ENCODE results near the gene HDC.

The HDC gene

GRCh38 chr15:50227076-50227475, 38.5 kb downstream of the HDC start:
- no peak for TF ChIP-seq CTCF (conservative IDR thresholded peaks at IDR 0.05)
- no peak overlapping the region for H3K27ac ChIP-seq

GRCh38 chr15:50225938-50226337, 39.6 kb downstream of the HDC start:
- no peak for TF ChIP-seq CTCF (conservative IDR thresholded peaks at IDR 0.05)

GRCh38 chr15:50225057-50225456, 40.5 kb downstream of the HDC start:
- no peak for TF ChIP-seq CTCF (conservative IDR thresholded peaks at IDR 0.05)
- no peak overlapping the region for H3K27ac ChIP-seq

More at GRCh38 chr15:50225938-50226337, 39.6 kb downstream of the HDC start:
- H3K27ac ChIP-seq: no peak overlapping the region

- no peak for TF ChIP-seq CTCF (conservative IDR thresholded peaks at IDR 0.05)
- H3K27ac ChIP-seq: no peak overlapping the region
These were observed 40.9 kb downstream of the HDC start for GRCh38 chr15:50224606-50225005.

- no peak for TF ChIP-seq CTCF (conservative IDR thresholded peaks at IDR 0.05)
- no peak overlapping the region for H3K27ac ChIP-seq
These were observed 43.3 kb downstream of the HDC start for GRCh38 chr15:50222181-50222580.

- no peak for TF ChIP-seq CTCF (conservative IDR thresholded peaks at IDR 0.05)
- H3K27ac ChIP-seq: no peak overlapping the region
These were observed 45.7 kb downstream of the HDC start for GRCh38 chr15:50219820-50220219.

- no peak overlapping the region for H3K27ac ChIP-seq
- no peak for TF ChIP-seq CTCF (conservative IDR thresholded peaks at IDR 0.05)
These were observed 46.8 kb downstream of the HDC start for GRCh38 chr15:50218691-50219090.

- TF ChIP-seq CTCF (conservative IDR thresholded peaks at IDR 0.05): no peak
- no peak overlapping the region for H3K27ac ChIP-seq
These were observed 47.2 kb downstream of the HDC start for GRCh38 chr15:50218291-50218690.
